SK-N-MC (cell line): ENCODE data around the gene PRELID3B.
A peak's percentile ranks its signal among the peaks of the same experiment; 100 is the strongest.

ENCODE experiments used
- EZH2 ChIP-seq: fragments of 200-600 bp; sonication (generic); IDR thresholded peaks from one replicate; pipeline ENCODE4 v1.6.1; 2017; ENCODE audit warnings: antibody characterized with exemption
- POLR2AphosphoS5 ChIP-seq: IDR thresholded peaks from 2 replicates; pipeline ENCODE4 v1.6.1; 2012; ENCODE audit warnings: mild to moderate bottlenecking, low read depth, low read length, borderline replicate concordance

DNA sequence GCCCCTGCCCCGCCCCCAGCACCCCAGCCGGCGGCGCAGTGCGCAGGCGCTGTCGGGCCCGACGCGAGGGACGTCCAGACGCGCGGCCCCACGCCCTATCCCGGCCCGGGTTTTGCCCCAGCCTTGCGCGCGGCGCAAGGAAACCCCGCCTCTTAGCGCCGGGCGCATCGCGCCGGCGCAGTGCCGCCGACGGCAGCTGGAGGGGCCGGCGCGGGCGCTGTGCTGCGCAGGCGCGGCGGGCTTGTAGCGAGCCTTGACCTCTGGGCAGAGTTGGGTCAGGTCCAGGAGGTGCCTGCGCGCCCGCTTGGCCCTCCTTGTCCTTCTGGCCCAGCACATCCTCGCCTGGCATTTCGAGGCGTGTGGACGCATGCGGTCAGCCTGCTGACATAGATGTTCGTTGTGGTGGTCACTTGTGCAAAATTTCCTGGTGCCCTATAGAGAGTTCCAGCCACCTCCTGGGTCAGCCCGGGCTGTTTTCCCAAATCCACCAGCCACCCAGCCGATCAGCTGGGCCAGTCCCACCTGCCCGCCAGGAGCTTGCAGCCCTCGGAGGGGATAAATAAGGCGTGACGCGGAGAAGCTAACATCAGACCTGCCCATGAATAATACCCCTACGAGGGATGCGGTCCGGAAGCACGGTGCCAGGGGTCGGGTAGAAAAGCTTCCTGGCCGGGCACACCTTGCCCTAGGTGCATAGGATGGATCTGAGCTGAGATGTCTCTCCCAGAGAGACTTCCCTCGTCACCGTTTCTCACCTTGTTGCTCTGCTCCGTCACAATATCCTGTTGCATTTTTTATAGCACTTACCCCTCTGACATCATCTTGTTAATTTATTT is 428 bp upstream of the PRELID3B start:
- TF ChIP-seq POLR2AphosphoS5 (peak; percentile 77), EZH2 (no peak)
